Sigmoid colon (tissue), 4 donors: ENCODE measurements around the gene SLC4A1.

Experiments
- EP300 ChIP-seq, 4 donors: sonication (generic); formaldehyde crosslinking; IDR thresholded peaks; one replicate each; pipeline ENCODE4 v1.6.1; 2017; ENCODE audit warnings: antibody characterized with exemption in 4 of 4
- POLR2A ChIP-seq, 2 donors: fragments of 450-650 bp; IDR thresholded peaks; one replicate each; pipeline ENCODE4 v1.6.1; 2016; ENCODE audit warnings: antibody characterized with exemption in 2 of 2, mild to moderate bottlenecking in 2 of 2, moderate library complexity in 2 of 2
- POLR2AphosphoS5 ChIP-seq, 4 donors: sonication (generic); formaldehyde crosslinking; IDR thresholded peaks; one replicate each; pipeline ENCODE4 v1.6.1; 2017; ENCODE audit warnings: antibody characterized with exemption in 4 of 4
- TF ChIP-seq, protein P1 (sequence below), 4 experiments: fragments of 450-650 bp in 3 of 4; fragments of 200-600 bp in 1 of 4; IDR thresholded peaks; one replicate each; pipeline ENCODE4 v1.5.1; 2016 to 2019; ENCODE audit warnings: antibody characterized with exemption in 4 of 4, mild to moderate bottlenecking in 3 of 4, moderate library complexity in 2 of 4

- no peak for TF ChIP-seq EP300 (IDR thresholded peaks at IDR 0.05)
- TF ChIP-seq, protein P1, sequence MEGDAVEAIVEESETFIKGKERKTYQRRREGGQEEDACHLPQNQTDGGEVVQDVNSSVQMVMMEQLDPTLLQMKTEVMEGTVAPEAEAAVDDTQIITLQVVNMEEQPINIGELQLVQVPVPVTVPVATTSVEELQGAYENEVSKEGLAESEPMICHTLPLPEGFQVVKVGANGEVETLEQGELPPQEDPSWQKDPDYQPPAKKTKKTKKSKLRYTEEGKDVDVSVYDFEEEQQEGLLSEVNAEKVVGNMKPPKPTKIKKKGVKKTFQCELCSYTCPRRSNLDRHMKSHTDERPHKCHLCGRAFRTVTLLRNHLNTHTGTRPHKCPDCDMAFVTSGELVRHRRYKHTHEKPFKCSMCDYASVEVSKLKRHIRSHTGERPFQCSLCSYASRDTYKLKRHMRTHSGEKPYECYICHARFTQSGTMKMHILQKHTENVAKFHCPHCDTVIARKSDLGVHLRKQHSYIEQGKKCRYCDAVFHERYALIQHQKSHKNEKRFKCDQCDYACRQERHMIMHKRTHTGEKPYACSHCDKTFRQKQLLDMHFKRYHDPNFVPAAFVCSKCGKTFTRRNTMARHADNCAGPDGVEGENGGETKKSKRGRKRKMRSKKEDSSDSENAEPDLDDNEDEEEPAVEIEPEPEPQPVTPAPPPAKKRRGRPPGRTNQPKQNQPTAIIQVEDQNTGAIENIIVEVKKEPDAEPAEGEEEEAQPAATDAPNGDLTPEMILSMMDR (IDR thresholded peaks at IDR 0.05), result no peak
- TF ChIP-seq POLR2A (IDR thresholded peaks at IDR 0.05), result no peak
- no peak for TF ChIP-seq POLR2AphosphoS5 (IDR thresholded peaks at IDR 0.05)
Observed at GRCh38 chr17:44311562-44312181, 43.7 kb upstream of the SLC4A1 start.
